Mucosa of descending colon (tissue), 3 donors: ENCODE results near the gene DCBLD1. TPM values are rescaled to one million over a fixed set of nuclear protein-coding genes. Genes with fewer than 3 reads are reported as not detected.

Experiments used
- ATAC-seq: fragments of 200-7000 bp; cut with Tn5 transposase; one replicate; pipeline ENCODE4 v1.9.1; 2020; ENCODE audit warnings: mild to moderate bottlenecking, moderate library complexity
- DNase-seq, 3 donors: peaks; one replicate each; pipeline ENCODE4 v3.0.0-alpha.2; 2020
- H3K36me3 ChIP-seq: fragments of 200-600 bp; one replicate; pipeline ENCODE4 v1.8.0; 2021; ENCODE audit warnings: low read depth, mild to moderate bottlenecking
- H3K4me1 ChIP-seq: fragments of 200-600 bp; one replicate; pipeline ENCODE4 v1.8.0; 2021; ENCODE audit warnings: low read depth, mild to moderate bottlenecking
- H3K4me3 ChIP-seq: fragments of 200-600 bp; one replicate; pipeline ENCODE4 v1.8.0; 2021; ENCODE audit warnings: mild to moderate bottlenecking
- H3K9me3 ChIP-seq: fragments of 200-600 bp; one replicate; pipeline ENCODE4 v1.8.0; 2021; ENCODE audit warnings: mild to moderate bottlenecking
- intact Hi-C, 2 donors: fragments of 100-400 bp; cut with DNase I in 1 of 2; cut with micrococcal nuclease in 1 of 2; formaldehyde crosslinking; loops; one replicate each; pipeline versions ENCODE4 v1.11.0 to v1.11.1; 2022; cut with DNase I, micrococcal nuclease
- total RNA-seq, 3 donors: library from RNA; stranded (reverse); fragmentation: NEBNext Ultra II Directional in 2 of 3; extraction: Animal tissue kit (Norgen Biotek cat#: 25700) in 2 of 3; gene quantifications; one replicate each; pipeline versions ENCODE4 v1.2.1 to v1.2.4, GENCODE V29; 2021 to 2023
- TF ChIP-seq, protein P1 (sequence below): fragments of 200-600 bp; IDR thresholded peaks from one replicate; pipeline ENCODE4 v1.8.0; 2022; ENCODE audit warnings: antibody characterized with exemption, mild to moderate bottlenecking
- donor health status: DM: no; HTN: no; CAD: no; lungs with moderate emphysema.
- donor health status: DM: no; HTN: no; CAD: no.
- donor health status: DM: no; HTN: yes; CAD: no.

DCBLD1 gene
- total RNA-seq, 3 donors from 2014 or later = 11.3 to 16.8 (median 11.4) TPM

DNA sequence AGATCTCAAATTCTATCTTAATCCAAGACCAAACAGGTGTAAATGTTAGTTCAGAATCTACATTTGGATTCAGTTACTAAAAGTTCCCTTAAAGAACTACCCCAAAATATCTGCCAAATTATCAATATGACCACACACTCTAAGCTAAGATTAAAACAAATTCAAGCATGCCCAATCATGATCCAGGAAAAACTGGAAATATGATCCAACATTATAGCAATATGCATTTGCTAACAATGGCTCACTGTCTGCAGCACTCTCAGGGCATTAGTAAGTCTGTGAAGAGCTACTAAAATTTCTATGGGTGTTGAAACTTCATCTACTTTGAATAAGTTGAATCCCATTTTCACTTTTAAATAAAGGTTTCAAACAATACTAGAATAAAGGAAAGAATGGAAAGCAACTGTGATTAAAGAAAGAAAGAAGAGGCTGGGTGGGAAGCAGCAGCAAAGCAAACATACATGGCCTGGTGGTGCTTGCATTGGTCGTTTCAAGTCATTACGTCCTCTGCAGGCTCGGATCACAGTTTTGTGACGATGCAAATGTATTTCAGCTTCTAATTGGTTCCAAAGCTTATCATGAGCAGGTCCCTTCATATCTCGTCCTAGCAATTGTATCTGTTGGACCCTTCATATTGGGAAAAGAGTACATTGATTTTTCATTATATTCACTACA lies 90.7 kb downstream of the DCBLD1 start:
- DNase-seq (no peak), ATAC-seq (no peak)
- no peaks in the 10 kb centered on the region for H3K9me3 ChIP-seq
- TF ChIP-seq, protein P1, sequence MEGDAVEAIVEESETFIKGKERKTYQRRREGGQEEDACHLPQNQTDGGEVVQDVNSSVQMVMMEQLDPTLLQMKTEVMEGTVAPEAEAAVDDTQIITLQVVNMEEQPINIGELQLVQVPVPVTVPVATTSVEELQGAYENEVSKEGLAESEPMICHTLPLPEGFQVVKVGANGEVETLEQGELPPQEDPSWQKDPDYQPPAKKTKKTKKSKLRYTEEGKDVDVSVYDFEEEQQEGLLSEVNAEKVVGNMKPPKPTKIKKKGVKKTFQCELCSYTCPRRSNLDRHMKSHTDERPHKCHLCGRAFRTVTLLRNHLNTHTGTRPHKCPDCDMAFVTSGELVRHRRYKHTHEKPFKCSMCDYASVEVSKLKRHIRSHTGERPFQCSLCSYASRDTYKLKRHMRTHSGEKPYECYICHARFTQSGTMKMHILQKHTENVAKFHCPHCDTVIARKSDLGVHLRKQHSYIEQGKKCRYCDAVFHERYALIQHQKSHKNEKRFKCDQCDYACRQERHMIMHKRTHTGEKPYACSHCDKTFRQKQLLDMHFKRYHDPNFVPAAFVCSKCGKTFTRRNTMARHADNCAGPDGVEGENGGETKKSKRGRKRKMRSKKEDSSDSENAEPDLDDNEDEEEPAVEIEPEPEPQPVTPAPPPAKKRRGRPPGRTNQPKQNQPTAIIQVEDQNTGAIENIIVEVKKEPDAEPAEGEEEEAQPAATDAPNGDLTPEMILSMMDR = no peak
- no peak overlapping the region for H3K4me3 ChIP-seq
- no peaks in the 10 kb centered on the region for H3K36me3 ChIP-seq
- H3K4me1 ChIP-seq = no peaks in the 10 kb centered on the region
- intact Hi-C loops = no loop called here

DNA sequence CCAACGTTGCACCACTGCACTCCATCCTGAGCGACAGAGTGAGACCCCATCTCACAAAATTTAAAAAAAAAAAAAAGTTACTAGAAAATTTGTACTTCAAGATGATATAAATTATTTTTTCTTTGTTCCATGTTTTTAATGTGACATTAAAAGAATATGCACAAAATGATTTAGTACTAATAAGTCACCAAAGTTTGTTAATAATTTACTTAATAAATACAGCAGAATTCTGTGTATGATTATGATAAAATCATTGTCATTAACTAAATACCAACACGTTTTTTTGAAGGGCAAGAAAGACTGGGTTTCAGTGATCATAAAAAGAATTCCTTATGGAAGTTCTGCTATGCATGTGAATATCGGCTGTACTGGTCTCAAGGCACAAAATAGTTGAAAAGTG lies 91.7 kb downstream of the DCBLD1 start:
- DNase-seq = no peak
- no peaks in the 10 kb centered on the region for H3K4me1 ChIP-seq
- H3K9me3 ChIP-seq = no peaks in the 10 kb centered on the region
- no peak for ATAC-seq
- TF ChIP-seq, protein P1 = no peak
- intact Hi-C loops = no loop called here
- no peak overlapping the region for H3K4me3 ChIP-seq
- H3K36me3 ChIP-seq = no peaks in the 10 kb centered on the region

DNA sequence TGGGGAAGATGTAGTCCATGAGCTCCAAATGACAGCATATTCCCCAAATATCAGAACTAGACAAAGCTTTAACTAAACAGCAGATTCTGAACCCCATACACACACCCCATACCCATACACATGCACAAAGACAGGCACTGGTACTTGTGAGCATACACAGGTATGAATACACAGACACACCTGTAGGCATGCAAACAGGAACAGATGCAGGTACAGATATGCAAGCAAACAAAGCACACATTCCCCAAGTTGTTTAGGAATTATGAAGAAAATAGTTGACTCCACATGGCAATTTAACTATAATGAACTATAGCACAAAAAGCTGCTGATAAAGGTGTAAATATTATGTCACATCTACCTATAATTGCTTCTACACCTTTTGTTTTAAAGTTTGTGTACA lies 103.2 kb downstream of the DCBLD1 start:
- no peak overlapping the region for H3K4me3 ChIP-seq
- ATAC-seq (no peak), DNase-seq (no peak)
- TF ChIP-seq, protein P1 = no peak
- no peaks in the 10 kb centered on the region for H3K4me1 ChIP-seq
- H3K36me3 ChIP-seq = no peaks in the 10 kb centered on the region
- H3K9me3 ChIP-seq = no peaks in the 10 kb centered on the region
- intact Hi-C loops = no loop called here

DNA sequence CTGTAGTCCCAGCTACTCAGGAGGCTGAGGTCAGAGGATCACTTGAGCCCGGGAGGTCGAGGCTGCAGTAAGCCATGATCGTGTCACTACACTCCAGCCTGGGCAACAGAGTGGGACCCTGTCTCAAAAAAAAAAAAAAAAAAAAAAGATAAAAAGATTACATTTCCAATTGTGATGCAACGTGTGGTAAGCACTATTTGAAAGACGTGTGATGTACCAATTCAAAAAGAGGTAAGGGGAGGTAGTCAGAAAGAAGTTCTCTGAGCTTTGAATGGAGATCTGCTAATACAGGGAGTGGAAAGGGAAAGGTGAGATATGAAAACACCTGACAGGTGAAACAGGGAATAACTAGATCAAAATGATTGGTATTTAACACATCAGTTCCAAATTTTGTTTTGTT lies 108.0 kb downstream of the DCBLD1 start:
- Histone ChIP-seq H3K4me3 (no peak overlapping the region), H3K36me3 (no peaks in the 10 kb centered on the region), H3K4me1 (peaks cover 12% of the 10 kb centered on the region), H3K9me3 (no peaks in the 10 kb centered on the region)
- DNase-seq = no peak
- TF ChIP-seq, protein P1 = no peak
- intact Hi-C loops = no loop called here
- no peak for ATAC-seq

DNA sequence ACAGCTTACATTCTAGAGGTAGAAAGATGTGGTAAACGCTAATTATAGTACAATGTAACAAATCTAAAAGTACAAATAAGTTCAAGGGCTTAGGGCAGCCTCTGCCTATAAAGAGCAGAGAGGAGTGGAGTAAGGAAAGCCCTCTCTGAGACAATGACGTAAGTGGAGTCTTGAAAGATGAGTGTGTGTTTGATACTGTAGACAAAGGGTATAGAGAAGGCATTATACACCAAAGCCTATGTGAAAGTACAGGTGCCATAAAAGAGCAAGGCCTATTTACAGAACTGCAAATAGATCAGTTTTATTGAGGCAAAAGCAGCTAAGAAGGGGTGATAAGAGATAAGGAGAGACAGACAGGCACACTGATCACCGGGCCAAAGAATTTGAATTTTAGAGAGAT lies 108.9 kb downstream of the DCBLD1 start:
- Histone ChIP-seq H3K4me3 (no peak overlapping the region), H3K36me3 (no peaks in the 10 kb centered on the region), H3K9me3 (no peaks in the 10 kb centered on the region), H3K4me1 (peaks cover 12% of the 10 kb centered on the region)
- peak; percentile 95 for ATAC-seq
- TF ChIP-seq, protein P1 = no peak
- no peak for DNase-seq
- intact Hi-C loops = no loop called here
